MM.1S (cell line): ENCODE results near the gene C15orf39.
"Not testable (repeated sequence)": the region's sequence is repeated elsewhere in the genome, so short reads cannot be mapped to it uniquely, and the experiment has no call there.

Experiments
- CTCF ChIP-seq: fragments of 300-600 bp; sonication (generic); IDR thresholded peaks from 2 replicates; pipeline ENCODE4 v1.5.1; 2016; ENCODE audit warnings: antibody characterized with exemption, low read length, mixed read lengths
- EZH2 ChIP-seq: fragments of 300-600 bp; sonication (generic); optimal IDR thresholded peaks from 2 replicates; pipeline ENCODE3; 2017; ENCODE audit warnings: low read depth, mild to moderate bottlenecking, antibody characterized with exemption, low read length, mixed read lengths

GRCh38 chr15:75248991-75249390, 47.3 kb downstream of the C15orf39 start:
- not testable (repeated sequence) for TF ChIP-seq CTCF, EZH2
